GM12878 (cell line): ENCODE data around the gene ACTL8. TPM values are rescaled to one million over a fixed set of nuclear protein-coding genes. Genes with fewer than 3 reads are reported as not detected.

ENCODE experiments used
- BMI1 ChIP-seq: fragments of 450-650 bp; IDR thresholded peaks from 2 replicates; pipeline ENCODE4 v1.6.1; 2016; ENCODE audit warnings: mild to moderate bottlenecking, moderate library complexity, borderline replicate concordance
- CHD4 ChIP-seq: fragments of 200-600 bp; sonication (generic); IDR thresholded peaks from 2 replicates; pipeline ENCODE4 v1.6.1; 2016; ENCODE audit warnings: mild to moderate bottlenecking
- HCFC1 ChIP-seq: fragments of 150-350 bp; IDR thresholded peaks from 2 replicates; pipeline ENCODE4 v1.6.1; 2014; ENCODE audit warnings: low read length
- JUND ChIP-seq: IDR thresholded peaks from 2 replicates; pipeline ENCODE4 v1.6.1; 2012; ENCODE audit warnings: low read depth, mild to moderate bottlenecking, low read length, improper control_type of control experiment, moderate library complexity
- NR2C2 ChIP-seq: IDR thresholded peaks from 2 replicates; pipeline ENCODE4 v1.6.1; 2011; ENCODE audit warnings: borderline replicate concordance, low read depth; ENCODE audit not compliant: control insufficient read depth, insufficient read length
- POLR2AphosphoS2 ChIP-seq: IDR thresholded peaks from 2 replicates; pipeline ENCODE4 v1.6.1; 2011; ENCODE audit warnings: low read depth, mild to moderate bottlenecking, low read length, improper control_type of control experiment, moderate library complexity
- SIX5 ChIP-seq: IDR thresholded peaks from 2 replicates; pipeline ENCODE4 v1.6.1; 2011; ENCODE audit warnings: mild to moderate bottlenecking, low read depth, low read length, moderate library complexity; ENCODE audit not compliant: severe bottlenecking
- SPI1 ChIP-seq: IDR thresholded peaks from 2 replicates; pipeline ENCODE4 v1.6.1; 2011; ENCODE audit warnings: low read depth, mild to moderate bottlenecking, low read length, moderate library complexity, borderline replicate concordance; ENCODE audit not compliant: insufficient read depth
- STAT3 ChIP-seq: IDR thresholded peaks from 2 replicates; pipeline ENCODE4 v1.6.1; 2011; ENCODE audit warnings: low read depth, low read length, improper control_type of control experiment
- TAF1 ChIP-seq: IDR thresholded peaks from 2 replicates; pipeline ENCODE4 v1.6.1; 2011; ENCODE audit warnings: mild to moderate bottlenecking, low read depth, low read length, borderline replicate concordance
- ZNF384 ChIP-seq: IDR thresholded peaks from 2 replicates; pipeline ENCODE4 v1.6.1; 2012; ENCODE audit warnings: low read depth, mild to moderate bottlenecking, low read length, improper control_type of control experiment, borderline replicate concordance
- polyA plus RNA-seq, 11 experiments: library from polyadenylated mRNA; depleted of rRNA in 4 of 11; unstranded in 6 of 11; stranded (reverse) in 5 of 11; fragments of >200 nt; fragmentation: Nextera tagmentation in 4 of 11; fragmentation: Illumina TruSeq in 1 of 11; extraction: Ambion mirVana in 4 of 11; extraction: Trizol in 1 of 11; gene quantifications; 1 replicate in 1 of 11; 2 replicates in 10 of 11; pipeline versions ENCODE4 v1.2.1 to v1.2.3, GENCODE V29; 2011 to 2016; ENCODE audit warnings: inconsistent platforms in 2 of 11, missing spikeins in 2 of 11, low read depth in 1 of 11
- total RNA-seq, 4 experiments: library from RNA; depleted of rRNA in 3 of 4; stranded (reverse); fragments of >200 nt in 3 of 4; fragmentation: Illumina TruSeq in 1 of 4; extraction: Trizol in 1 of 4; gene quantifications; 2 replicates each; pipeline versions ENCODE4 v1.2.1 to v1.2.3, GENCODE V29; 2013 to 2021
- TF ChIP-seq, protein P1 (sequence below): fragments of 450-650 bp; formaldehyde crosslinking; IDR thresholded peaks from 2 replicates; pipeline ENCODE4 v1.4.0; 2020; ENCODE audit warnings: mild to moderate bottlenecking, moderate library complexity
- TF ChIP-seq, protein P2 (sequence below): fragments of 150-350 bp; IDR thresholded peaks from 2 replicates; pipeline ENCODE4 v1.6.1; 2016; ENCODE audit warnings: low read depth, low read length
- TF ChIP-seq, protein P3 (sequence below): fragments of 450-650 bp; IDR thresholded peaks from 2 replicates; pipeline ENCODE4 v1.6.1; 2017; ENCODE audit warnings: antibody characterized with exemption, mild to moderate bottlenecking, moderate library complexity
- TF ChIP-seq, protein P4 (sequence below): fragments of 450-650 bp; IDR thresholded peaks from 2 replicates; pipeline ENCODE4 v1.6.1; 2016; ENCODE audit warnings: mild to moderate bottlenecking
- TF ChIP-seq, protein P5 (sequence below): fragments of 450-650 bp; formaldehyde crosslinking; IDR thresholded peaks from 2 replicates; pipeline ENCODE4 v1.5.0; 2022; ENCODE audit warnings: mild to moderate bottlenecking, missing genetic modification characterization

Gene ACTL8
- total and polyA plus RNA-seq, 10 of the 15 experiments (the other 5 are each of a cell fraction or from before 2014, with no cell fraction given) = 0.05 to 0.27 TPM; not detected in 8

DNA sequence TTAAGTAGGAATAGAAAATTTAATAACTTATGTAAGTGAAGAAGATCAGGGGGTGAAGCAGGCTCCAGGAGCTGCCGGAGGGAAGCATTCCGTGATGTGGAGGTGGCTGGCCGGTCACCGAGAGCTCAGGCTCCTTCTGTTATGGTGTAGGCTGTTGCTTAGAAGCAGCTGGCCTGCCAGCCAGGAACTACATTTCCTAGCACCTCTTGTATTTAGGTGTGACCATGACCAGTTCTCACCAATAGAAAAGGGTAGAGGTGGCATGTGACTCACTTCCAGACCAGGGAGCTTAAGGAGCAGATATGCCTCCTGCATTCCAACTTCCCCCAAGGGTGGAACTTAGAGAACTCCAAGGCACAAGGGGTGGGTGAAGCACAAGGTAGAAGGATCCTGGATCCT lies 120.7 kb downstream of the ACTL8 start (continued):
- TF ChIP-seq, protein P1, sequence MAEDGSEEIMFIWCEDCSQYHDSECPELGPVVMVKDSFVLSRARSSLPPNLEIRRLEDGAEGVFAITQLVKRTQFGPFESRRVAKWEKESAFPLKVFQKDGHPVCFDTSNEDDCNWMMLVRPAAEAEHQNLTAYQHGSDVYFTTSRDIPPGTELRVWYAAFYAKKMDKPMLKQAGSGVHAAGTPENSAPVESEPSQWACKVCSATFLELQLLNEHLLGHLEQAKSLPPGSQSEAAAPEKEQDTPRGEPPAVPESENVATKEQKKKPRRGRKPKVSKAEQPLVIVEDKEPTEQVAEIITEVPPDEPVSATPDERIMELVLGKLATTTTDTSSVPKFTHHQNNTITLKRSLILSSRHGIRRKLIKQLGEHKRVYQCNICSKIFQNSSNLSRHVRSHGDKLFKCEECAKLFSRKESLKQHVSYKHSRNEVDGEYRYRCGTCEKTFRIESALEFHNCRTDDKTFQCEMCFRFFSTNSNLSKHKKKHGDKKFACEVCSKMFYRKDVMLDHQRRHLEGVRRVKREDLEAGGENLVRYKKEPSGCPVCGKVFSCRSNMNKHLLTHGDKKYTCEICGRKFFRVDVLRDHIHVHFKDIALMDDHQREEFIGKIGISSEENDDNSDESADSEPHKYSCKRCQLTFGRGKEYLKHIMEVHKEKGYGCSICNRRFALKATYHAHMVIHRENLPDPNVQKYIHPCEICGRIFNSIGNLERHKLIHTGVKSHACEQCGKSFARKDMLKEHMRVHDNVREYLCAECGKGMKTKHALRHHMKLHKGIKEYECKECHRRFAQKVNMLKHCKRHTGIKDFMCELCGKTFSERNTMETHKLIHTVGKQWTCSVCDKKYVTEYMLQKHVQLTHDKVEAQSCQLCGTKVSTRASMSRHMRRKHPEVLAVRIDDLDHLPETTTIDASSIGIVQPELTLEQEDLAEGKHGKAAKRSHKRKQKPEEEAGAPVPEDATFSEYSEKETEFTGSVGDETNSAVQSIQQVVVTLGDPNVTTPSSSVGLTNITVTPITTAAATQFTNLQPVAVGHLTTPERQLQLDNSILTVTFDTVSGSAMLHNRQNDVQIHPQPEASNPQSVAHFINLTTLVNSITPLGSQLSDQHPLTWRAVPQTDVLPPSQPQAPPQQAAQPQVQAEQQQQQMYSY = no peak
- TF ChIP-seq JUND = no peak
- no peak for TF ChIP-seq SPI1
- no peak for TF ChIP-seq HCFC1
- TF ChIP-seq, protein P2, sequence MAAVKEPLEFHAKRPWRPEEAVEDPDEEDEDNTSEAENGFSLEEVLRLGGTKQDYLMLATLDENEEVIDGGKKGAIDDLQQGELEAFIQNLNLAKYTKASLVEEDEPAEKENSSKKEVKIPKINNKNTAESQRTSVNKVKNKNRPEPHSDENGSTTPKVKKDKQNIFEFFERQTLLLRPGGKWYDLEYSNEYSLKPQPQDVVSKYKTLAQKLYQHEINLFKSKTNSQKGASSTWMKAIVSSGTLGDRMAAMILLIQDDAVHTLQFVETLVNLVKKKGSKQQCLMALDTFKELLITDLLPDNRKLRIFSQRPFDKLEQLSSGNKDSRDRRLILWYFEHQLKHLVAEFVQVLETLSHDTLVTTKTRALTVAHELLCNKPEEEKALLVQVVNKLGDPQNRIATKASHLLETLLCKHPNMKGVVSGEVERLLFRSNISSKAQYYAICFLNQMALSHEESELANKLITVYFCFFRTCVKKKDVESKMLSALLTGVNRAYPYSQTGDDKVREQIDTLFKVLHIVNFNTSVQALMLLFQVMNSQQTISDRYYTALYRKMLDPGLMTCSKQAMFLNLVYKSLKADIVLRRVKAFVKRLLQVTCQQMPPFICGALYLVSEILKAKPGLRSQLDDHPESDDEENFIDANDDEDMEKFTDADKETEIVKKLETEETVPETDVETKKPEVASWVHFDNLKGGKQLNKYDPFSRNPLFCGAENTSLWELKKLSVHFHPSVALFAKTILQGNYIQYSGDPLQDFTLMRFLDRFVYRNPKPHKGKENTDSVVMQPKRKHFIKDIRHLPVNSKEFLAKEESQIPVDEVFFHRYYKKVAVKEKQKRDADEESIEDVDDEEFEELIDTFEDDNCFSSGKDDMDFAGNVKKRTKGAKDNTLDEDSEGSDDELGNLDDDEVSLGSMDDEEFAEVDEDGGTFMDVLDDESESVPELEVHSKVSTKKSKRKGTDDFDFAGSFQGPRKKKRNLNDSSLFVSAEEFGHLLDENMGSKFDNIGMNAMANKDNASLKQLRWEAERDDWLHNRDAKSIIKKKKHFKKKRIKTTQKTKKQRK = no peak
- TF ChIP-seq, protein P3, sequence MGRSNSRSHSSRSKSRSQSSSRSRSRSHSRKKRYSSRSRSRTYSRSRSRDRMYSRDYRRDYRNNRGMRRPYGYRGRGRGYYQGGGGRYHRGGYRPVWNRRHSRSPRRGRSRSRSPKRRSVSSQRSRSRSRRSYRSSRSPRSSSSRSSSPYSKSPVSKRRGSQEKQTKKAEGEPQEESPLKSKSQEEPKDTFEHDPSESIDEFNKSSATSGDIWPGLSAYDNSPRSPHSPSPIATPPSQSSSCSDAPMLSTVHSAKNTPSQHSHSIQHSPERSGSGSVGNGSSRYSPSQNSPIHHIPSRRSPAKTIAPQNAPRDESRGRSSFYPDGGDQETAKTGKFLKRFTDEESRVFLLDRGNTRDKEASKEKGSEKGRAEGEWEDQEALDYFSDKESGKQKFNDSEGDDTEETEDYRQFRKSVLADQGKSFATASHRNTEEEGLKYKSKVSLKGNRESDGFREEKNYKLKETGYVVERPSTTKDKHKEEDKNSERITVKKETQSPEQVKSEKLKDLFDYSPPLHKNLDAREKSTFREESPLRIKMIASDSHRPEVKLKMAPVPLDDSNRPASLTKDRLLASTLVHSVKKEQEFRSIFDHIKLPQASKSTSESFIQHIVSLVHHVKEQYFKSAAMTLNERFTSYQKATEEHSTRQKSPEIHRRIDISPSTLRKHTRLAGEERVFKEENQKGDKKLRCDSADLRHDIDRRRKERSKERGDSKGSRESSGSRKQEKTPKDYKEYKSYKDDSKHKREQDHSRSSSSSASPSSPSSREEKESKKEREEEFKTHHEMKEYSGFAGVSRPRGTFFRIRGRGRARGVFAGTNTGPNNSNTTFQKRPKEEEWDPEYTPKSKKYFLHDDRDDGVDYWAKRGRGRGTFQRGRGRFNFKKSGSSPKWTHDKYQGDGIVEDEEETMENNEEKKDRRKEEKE = no peak
- TF ChIP-seq, protein P4, sequence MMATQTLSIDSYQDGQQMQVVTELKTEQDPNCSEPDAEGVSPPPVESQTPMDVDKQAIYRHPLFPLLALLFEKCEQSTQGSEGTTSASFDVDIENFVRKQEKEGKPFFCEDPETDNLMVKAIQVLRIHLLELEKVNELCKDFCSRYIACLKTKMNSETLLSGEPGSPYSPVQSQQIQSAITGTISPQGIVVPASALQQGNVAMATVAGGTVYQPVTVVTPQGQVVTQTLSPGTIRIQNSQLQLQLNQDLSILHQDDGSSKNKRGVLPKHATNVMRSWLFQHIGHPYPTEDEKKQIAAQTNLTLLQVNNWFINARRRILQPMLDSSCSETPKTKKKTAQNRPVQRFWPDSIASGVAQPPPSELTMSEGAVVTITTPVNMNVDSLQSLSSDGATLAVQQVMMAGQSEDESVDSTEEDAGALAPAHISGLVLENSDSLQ = no peak
- TF ChIP-seq, protein P5, sequence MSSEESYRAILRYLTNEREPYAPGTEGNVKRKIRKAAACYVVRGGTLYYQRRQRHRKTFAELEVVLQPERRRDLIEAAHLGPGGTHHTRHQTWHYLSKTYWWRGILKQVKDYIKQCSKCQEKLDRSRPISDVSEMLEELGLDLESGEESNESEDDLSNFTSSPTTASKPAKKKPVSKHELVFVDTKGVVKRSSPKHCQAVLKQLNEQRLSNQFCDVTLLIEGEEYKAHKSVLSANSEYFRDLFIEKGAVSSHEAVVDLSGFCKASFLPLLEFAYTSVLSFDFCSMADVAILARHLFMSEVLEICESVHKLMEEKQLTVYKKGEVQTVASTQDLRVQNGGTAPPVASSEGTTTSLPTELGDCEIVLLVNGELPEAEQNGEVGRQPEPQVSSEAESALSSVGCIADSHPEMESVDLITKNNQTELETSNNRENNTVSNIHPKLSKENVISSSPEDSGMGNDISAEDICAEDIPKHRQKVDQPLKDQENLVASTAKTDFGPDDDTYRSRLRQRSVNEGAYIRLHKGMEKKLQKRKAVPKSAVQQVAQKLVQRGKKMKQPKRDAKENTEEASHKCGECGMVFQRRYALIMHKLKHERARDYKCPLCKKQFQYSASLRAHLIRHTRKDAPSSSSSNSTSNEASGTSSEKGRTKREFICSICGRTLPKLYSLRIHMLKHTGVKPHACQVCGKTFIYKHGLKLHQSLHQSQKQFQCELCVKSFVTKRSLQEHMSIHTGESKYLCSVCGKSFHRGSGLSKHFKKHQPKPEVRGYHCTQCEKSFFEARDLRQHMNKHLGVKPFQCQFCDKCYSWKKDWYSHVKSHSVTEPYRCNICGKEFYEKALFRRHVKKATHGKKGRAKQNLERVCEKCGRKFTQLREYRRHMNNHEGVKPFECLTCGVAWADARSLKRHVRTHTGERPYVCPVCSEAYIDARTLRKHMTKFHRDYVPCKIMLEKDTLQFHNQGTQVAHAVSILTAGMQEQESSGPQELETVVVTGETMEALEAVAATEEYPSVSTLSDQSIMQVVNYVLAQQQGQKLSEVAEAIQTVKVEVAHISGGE (CRISPR knock-in tag) = no peak
- TF ChIP-seq STAT3 = no peak
- TF ChIP-seq POLR2AphosphoS2 = no peak
- no peak for TF ChIP-seq BMI1
- no peak for TF ChIP-seq TAF1
- no peak for TF ChIP-seq CHD4
- no peak for TF ChIP-seq ZNF384
- TF ChIP-seq SIX5 = no peak
- TF ChIP-seq NR2C2 = no peak
